Prostate gland (tissue), 2 donors: Measurements from ENCODE around the gene RAB8A. TPM values are rescaled to one million over a fixed set of nuclear protein-coding genes. Genes with fewer than 3 reads are reported as not detected.

ENCODE experiments used
- DNase-seq: peaks from one replicate; pipeline ENCODE4 v3.0.0-alpha.2; 2019; ENCODE audit warnings: low spot score
- H3K27ac ChIP-seq, 2 donors: fragments of 200-600 bp; sonication (generic); 2 replicates each; pipeline ENCODE4 v1.5.1; 2017 to 2019
- H3K27me3 ChIP-seq: fragments of 200-600 bp; sonication (generic); replicated peaks from 2 replicates; pipeline ENCODE4 v1.5.1; 2019; ENCODE audit not compliant: insufficient read depth
- H3K36me3 ChIP-seq, 2 donors: fragments of 200-600 bp; sonication (generic); 1 replicate in 1 of 2; 2 replicates in 1 of 2; pipeline versions ENCODE4 v1.5.1 to v1.8.1; 2017 to 2019
- H3K4me1 ChIP-seq: fragments of 200-600 bp; sonication (generic); replicated peaks from 2 replicates; pipeline ENCODE4 v1.5.1; 2019
- H3K4me3 ChIP-seq, 2 donors: fragments of 200-600 bp; sonication (generic); 2 replicates each; pipeline ENCODE4 v1.5.1; 2017 to 2019
- H3K9me3 ChIP-seq: fragments of 200-600 bp; sonication (generic); 2 replicates; pipeline ENCODE4 v1.5.1; 2017
- CTCF ChIP-seq, 4 experiments: fragments of 200-600 bp in 2 of 4; fragments of 450-650 bp in 2 of 4; sonication (generic) in 2 of 4; IDR thresholded peaks; 1 replicate in 3 of 4; 2 replicates in 1 of 4; pipeline ENCODE4 v1.5.1; 2016 to 2019; ENCODE audit warnings: antibody characterized with exemption in 4 of 4, mild to moderate bottlenecking in 2 of 4, moderate library complexity in 2 of 4
- POLR2A ChIP-seq: fragments of 450-650 bp; IDR thresholded peaks from one replicate; pipeline ENCODE4 v1.6.1; 2016; ENCODE audit warnings: antibody characterized with exemption, mild to moderate bottlenecking
- POLR2AphosphoS5 ChIP-seq: sonication (generic); formaldehyde crosslinking; IDR thresholded peaks from one replicate; pipeline ENCODE4 v1.6.1; 2017; ENCODE audit warnings: antibody characterized with exemption
- WGBS: methylation state at CpG from one replicate; pipeline ENCODE4 v1.1.5; 2018; 5-methylcytosine and 5-hydroxymethylcytosine counted together
- intact Hi-C: fragments of 100-400 bp; cut with DNase I; formaldehyde crosslinking; loops from one replicate; pipeline ENCODE4 v1.14.2; 2022
- total RNA-seq, 2 donors: library from RNA; depleted of rRNA; stranded (reverse); fragments of >200 nt; gene quantifications; one replicate each; pipeline ENCODE4 v1.1.0, GENCODE V29; 2016

The RAB8A gene
- total RNA-seq, result 10 to 100 TPM; 67.8 to 70.5 TPM

GRCh38 chr19:16111160-16111908 lies at the start of gene RAB8A:
RAB8A (plus strand) TSS chr19:16111889; CDS start chr19:16111902, 13 bp downstream.
- peaks cover 5% of the 10 kb centered on the region for H3K4me1 ChIP-seq
- intact Hi-C loops, result loop anchor here (2.0 to 5.0 kb wide), 3 partner anchors 34 to 71 kb away; partner anchors contain the start of gene TPM4
- peak within 1 kb of the TSS; percentile 97 for H3K4me3 ChIP-seq
- H3K27me3 ChIP-seq, result no peaks in the 10 kb centered on the region
- peak; percentile 99 for DNase-seq
- peak; percentile 7 for TF ChIP-seq POLR2A
- peak; percentile 92 to 100 (median 99) for TF ChIP-seq CTCF (IDR thresholded peaks at IDR 0.05)
- TF ChIP-seq POLR2AphosphoS5, result peak; percentile 97
- H3K36me3 ChIP-seq, result no peaks in the 10 kb centered on the region
- no peaks in the 10 kb centered on the region for H3K9me3 ChIP-seq
- H3K27ac ChIP-seq, result peak within 1 kb of the TSS; percentile 93 to 98
- whole genome bisulfite sequencing, result 1% methylated on average over 81 of the region's 81 CpGs

- H3K36me3 ChIP-seq, result no peaks in the 10 kb centered on the region
- TF ChIP-seq CTCF (IDR thresholded peaks at IDR 0.05) (no peak), POLR2AphosphoS5 (no peak), POLR2A (no peak)
- H3K4me3 ChIP-seq, result no peak overlapping the region
- no peaks in the 10 kb centered on the region for H3K9me3 ChIP-seq
- no peaks in the 10 kb centered on the region for H3K27me3 ChIP-seq
- WGBS, result 77% methylated on average over 4 of the region's 4 CpGs
- H3K4me1 ChIP-seq, result no peaks in the 10 kb centered on the region
- intact Hi-C loops, result no loop called here
- DNase-seq, result no peak
- H3K27ac ChIP-seq, result no peak overlapping the region
These were observed 49.7 kb upstream of the RAB8A start for GRCh38 chr19:16061943-16062342.

DNA sequence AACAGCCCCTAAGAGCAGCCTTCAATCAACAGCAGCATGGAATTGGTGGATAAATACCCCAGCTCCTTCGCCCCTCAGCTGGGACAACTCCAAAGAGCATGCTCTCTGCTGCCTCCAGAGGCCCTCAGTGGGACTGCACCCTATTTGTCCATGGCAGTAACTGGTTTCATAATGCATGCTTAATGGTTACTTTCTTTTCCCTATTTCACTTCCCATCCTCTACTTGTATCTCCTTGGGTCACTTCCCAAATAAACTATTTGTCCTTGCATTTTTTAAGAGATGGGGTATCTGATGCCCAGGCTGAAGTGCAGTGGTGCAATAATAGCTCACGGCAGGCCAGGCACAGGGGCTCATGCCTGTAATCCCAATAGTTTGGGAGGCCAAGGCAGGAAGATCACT lies 48.9 kb upstream of the RAB8A start:
- Histone ChIP-seq H3K4me3 (no peak overlapping the region), H3K4me1 (no peaks in the 10 kb centered on the region), H3K9me3 (no peaks in the 10 kb centered on the region), H3K27ac (no peak overlapping the region), H3K27me3 (no peaks in the 10 kb centered on the region), H3K36me3 (no peaks in the 10 kb centered on the region)
- WGBS, result 81% methylated on average over 2 of the region's 2 CpGs
- intact Hi-C loops, result no loop called here
- no peak for TF ChIP-seq POLR2A
- TF ChIP-seq CTCF (IDR thresholded peaks at IDR 0.05), result peak in 3 of 4 experiments; percentile 52 to 71 (median 60)
- DNase-seq, result no peak

- 92% methylated on average over 16 of the region's 16 CpGs for WGBS
- Histone ChIP-seq H3K9me3 (no peaks in the 10 kb centered on the region), H3K36me3 (no peaks in the 10 kb centered on the region), H3K27me3 (no peaks in the 10 kb centered on the region), H3K27ac (no peak overlapping the region), H3K4me3 (no peak overlapping the region), H3K4me1 (no peaks in the 10 kb centered on the region)
- TF ChIP-seq POLR2A (no peak), CTCF (IDR thresholded peaks at IDR 0.05) (no peak), POLR2AphosphoS5 (no peak)
- DNase-seq, result no peak
- intact Hi-C loops, result no loop called here
These were observed 47.3 kb upstream of the RAB8A start for GRCh38 chr19:16064209-16064889.
